ENCODE measurements around the gene GIT2. TPM values are rescaled to one million over a fixed set of nuclear protein-coding genes. Genes with fewer than 3 reads are reported as not detected.
"Not testable (repeated sequence)": the region's sequence is repeated elsewhere in the genome, so short reads cannot be mapped to it uniquely, and the experiment has no call there.

Gene GIT2
- polyA plus RNA-seq, 10 donors, result 33.6 to 70.1 (median 49.0) TPM

GRCh38 chr12:109893261-109893995, 102.7 kb downstream of the GIT2 start:
- DNase-seq, result no peak

GRCh38 chr12:109892748-109893147, 103.4 kb downstream of the GIT2 start:
- no peak for DNase-seq

GRCh38 chr12:109892165-109892715, 103.9 kb downstream of the GIT2 start:
- DNase-seq, result no peak

- DNase-seq, result not testable (repeated sequence)
Observed at GRCh38 chr12:109891731-109892130, 104.4 kb downstream of the GIT2 start.

- DNase-seq, result no peak
Observed at GRCh38 chr12:109890620-109891170, 105.5 kb downstream of the GIT2 start.

- peak in 1 of 3 donors; percentile 85 for DNase-seq
Observed at GRCh38 chr12:109888179-109889020, 107.8 kb downstream of the GIT2 start.

GRCh38 chr12:109885616-109886015, 110.6 kb downstream of the GIT2 start:
- no peak for DNase-seq

- DNase-seq, result no peak
Observed at GRCh38 chr12:109883461-109883860, 112.7 kb downstream of the GIT2 start.

GRCh38 chr12:109881752-109882151, 114.4 kb downstream of the GIT2 start:
- DNase-seq, result no peak

- no peak for DNase-seq
Observed at GRCh38 chr12:109880938-109881337, 115.2 kb downstream of the GIT2 start.

- peak; percentile 86 to 94 (median 92) for DNase-seq
Observed at GRCh38 chr12:109880043-109880931, 115.9 kb downstream of the GIT2 start, which contains the start of gene GLTP. TSS of gene GLTP (minus strand) at chr12:109880541. CDS start at chr12:109880374, 167 bp downstream.

Other genes starting within 250 kb of the GIT2 start
- 1 to 10 TPM in 6 of 10 donors, under 1 TPM in 4; 0.50 to 2.8 (median 1.1) TPM for gene TRPV4, start 163.0 kb downstream of the GIT2 start, polyA plus RNA-seq (ENCODE audit: insufficient read length in 10 of 10)
- 10 to 100 TPM; 20.3 to 41.7 (median 24.9) TPM for gene GLTP, start 115.8 kb downstream of the GIT2 start, polyA plus RNA-seq (ENCODE audit: insufficient read length in 10 of 10)
- gene TCHP, start 96.1 kb downstream of the GIT2 start, polyA plus RNA-seq (ENCODE audit: insufficient read length in 10 of 10), result 10 to 100 TPM; 13.6 to 24.7 (median 20.2) TPM
- gene ANKRD13A, start 3.1 kb upstream of the GIT2 start, polyA plus RNA-seq (ENCODE audit: insufficient read length in 10 of 10), result 10 to 100 TPM; 30.2 to 63.6 (median 43.6) TPM
- 10 to 100 TPM; 19.7 to 34.2 (median 24.5) TPM for gene C12orf76, start 52.2 kb upstream of the GIT2 start, polyA plus RNA-seq (ENCODE audit: insufficient read length in 10 of 10)
- 10 to 100 TPM; 14.1 to 25.9 (median 17.6) TPM for gene IFT81, start 128.0 kb upstream of the GIT2 start, polyA plus RNA-seq (ENCODE audit: insufficient read length in 10 of 10)

Data from muscle of back (tissue), 11 donors.